ENCODE measurements around the gene HIP1R.

Gene HIP1R

DNA sequence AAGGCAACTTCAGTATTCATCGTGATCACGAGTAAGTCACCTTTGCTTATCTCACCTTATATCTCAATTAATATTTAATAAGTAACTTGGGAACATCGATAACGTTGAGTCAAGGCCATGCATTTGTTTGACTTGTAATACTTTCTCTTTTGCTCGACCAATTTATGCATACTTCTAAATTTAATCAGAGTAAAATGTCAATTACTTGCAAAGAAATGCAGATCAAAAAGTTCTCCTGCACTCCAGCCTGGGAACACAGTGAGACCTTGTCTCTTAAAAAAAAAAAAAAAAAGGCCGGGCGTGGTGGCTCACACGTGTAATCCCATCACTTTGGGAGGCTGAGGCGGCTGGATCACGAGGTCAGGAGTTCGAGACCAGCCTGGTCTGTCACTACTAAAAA, 11.8 kb upstream of the HIP1R start:
- H3K27me3 ChIP-seq (ENCODE audit: control insufficient read depth, low read length): no peaks in the 10 kb centered on the region
- no peaks in the 10 kb centered on the region for H3K79me2 ChIP-seq (ENCODE audit: control insufficient read depth, low read length)
- H3K4me1 ChIP-seq (ENCODE audit: control insufficient read depth, low read length): peaks cover 86% of the 10 kb centered on the region
- no peaks in the 10 kb centered on the region for H3K36me3 ChIP-seq (ENCODE audit: control insufficient read depth, low read length)
- 0 out of 2 replicates have a peak overlapping the region, but pooled peaks have one; percentile 19 for H3K4me3 ChIP-seq (ENCODE audit: low read length)
- peak overlapping the region; percentile 65 for H3K4me2 ChIP-seq (ENCODE audit: low read length)
- TF ChIP-seq EZH2phosphoT487 (IDR thresholded peaks at IDR 0.05; ENCODE audit: borderline replicate concordance, low read length): no peak
- TF ChIP-seq, protein P1, sequence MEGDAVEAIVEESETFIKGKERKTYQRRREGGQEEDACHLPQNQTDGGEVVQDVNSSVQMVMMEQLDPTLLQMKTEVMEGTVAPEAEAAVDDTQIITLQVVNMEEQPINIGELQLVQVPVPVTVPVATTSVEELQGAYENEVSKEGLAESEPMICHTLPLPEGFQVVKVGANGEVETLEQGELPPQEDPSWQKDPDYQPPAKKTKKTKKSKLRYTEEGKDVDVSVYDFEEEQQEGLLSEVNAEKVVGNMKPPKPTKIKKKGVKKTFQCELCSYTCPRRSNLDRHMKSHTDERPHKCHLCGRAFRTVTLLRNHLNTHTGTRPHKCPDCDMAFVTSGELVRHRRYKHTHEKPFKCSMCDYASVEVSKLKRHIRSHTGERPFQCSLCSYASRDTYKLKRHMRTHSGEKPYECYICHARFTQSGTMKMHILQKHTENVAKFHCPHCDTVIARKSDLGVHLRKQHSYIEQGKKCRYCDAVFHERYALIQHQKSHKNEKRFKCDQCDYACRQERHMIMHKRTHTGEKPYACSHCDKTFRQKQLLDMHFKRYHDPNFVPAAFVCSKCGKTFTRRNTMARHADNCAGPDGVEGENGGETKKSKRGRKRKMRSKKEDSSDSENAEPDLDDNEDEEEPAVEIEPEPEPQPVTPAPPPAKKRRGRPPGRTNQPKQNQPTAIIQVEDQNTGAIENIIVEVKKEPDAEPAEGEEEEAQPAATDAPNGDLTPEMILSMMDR (IDR thresholded peaks at IDR 0.05; ENCODE audit: low read depth, low read length, poor library complexity, severe bottlenecking): no peak
- no peaks in the 10 kb centered on the region for H3K9me2 ChIP-seq (replicated peaks; ENCODE audit: control insufficient read depth, low read length)
- H3K9me3 ChIP-seq (ENCODE audit: control insufficient read depth, insufficient read depth, low read length): no peaks in the 10 kb centered on the region
- peak overlapping the region; percentile 16 for H3K27ac ChIP-seq (ENCODE audit: low read depth, low read length)
- H3F3A ChIP-seq (ENCODE audit: control insufficient read depth, insufficient read depth): peaks cover 26% of the 10 kb centered on the region
- H4K20me1 ChIP-seq (ENCODE audit: control insufficient read depth, insufficient read depth, low read depth, low read length): no peaks in the 10 kb centered on the region

DNA sequence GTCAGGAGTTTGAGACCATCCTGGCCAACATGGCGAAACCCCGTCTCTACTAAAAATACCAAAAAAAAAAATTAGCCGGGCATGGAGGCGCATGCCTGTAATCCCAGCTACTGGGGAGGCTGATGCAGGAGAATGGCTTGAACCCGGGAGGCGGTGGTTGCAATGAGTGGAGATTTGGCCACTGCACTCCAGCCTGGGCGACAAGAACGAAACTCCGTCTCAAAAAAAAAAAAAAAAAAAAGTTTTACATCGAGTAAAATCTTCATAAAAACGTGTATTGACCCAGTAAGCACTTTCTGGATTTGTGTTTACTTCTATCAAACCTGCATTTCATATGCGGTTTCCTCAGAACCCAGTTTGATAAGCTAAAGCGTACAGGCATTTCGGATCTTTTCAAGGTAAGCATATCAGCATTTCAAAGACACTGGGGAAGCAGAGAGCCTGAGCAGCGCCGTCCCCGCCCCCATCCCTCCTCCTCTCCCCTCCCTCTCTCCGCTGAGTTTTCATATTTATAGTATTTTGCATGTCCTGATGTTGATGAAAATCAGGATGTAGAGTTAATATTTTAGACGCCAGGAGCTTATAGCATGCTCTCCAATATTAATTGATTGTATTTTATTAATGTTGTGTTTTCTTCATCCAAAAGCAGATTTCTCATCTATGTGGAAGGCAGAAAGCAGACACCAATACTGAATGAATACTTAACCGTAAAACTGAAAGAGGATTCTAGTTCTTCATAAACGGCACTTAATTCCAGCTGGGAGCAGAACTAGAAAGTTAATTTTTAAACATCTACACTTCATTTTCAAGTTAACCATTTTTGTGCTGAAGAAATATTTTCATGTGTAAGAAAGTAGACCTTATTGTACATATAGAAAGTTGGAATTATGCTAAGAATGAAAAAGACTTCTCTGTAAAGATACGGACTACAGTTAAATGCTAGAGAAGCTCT, 9.2 kb upstream of the HIP1R start:
- H3K27ac ChIP-seq (ENCODE audit: low read depth, low read length): no peak overlapping the region
- H3K27me3 ChIP-seq (ENCODE audit: control insufficient read depth, low read length): no peaks in the 10 kb centered on the region
- no peaks in the 10 kb centered on the region for H3K9me2 ChIP-seq (replicated peaks; ENCODE audit: control insufficient read depth, low read length)
- no peaks in the 10 kb centered on the region for H3K36me3 ChIP-seq (ENCODE audit: control insufficient read depth, low read length)
- H3F3A ChIP-seq (ENCODE audit: control insufficient read depth, insufficient read depth): peaks cover 26% of the 10 kb centered on the region
- peak overlapping the region; percentile 54 for H3K4me3 ChIP-seq (ENCODE audit: low read length)
- peaks cover 69% of the 10 kb centered on the region for H3K4me1 ChIP-seq (ENCODE audit: control insufficient read depth, low read length)
- no peaks in the 10 kb centered on the region for H4K20me1 ChIP-seq (ENCODE audit: control insufficient read depth, insufficient read depth, low read depth, low read length)
- TF ChIP-seq, protein P1 (IDR thresholded peaks at IDR 0.05; ENCODE audit: low read depth, low read length, poor library complexity, severe bottlenecking): no peak
- TF ChIP-seq EZH2phosphoT487 (IDR thresholded peaks at IDR 0.05; ENCODE audit: borderline replicate concordance, low read length): no peak
- H3K79me2 ChIP-seq (ENCODE audit: control insufficient read depth, low read length): no peaks in the 10 kb centered on the region
- H3K4me2 ChIP-seq (ENCODE audit: low read length): peak overlapping the region; percentile 72
- H3K9me3 ChIP-seq (ENCODE audit: control insufficient read depth, insufficient read depth, low read length): no peaks in the 10 kb centered on the region

DNA sequence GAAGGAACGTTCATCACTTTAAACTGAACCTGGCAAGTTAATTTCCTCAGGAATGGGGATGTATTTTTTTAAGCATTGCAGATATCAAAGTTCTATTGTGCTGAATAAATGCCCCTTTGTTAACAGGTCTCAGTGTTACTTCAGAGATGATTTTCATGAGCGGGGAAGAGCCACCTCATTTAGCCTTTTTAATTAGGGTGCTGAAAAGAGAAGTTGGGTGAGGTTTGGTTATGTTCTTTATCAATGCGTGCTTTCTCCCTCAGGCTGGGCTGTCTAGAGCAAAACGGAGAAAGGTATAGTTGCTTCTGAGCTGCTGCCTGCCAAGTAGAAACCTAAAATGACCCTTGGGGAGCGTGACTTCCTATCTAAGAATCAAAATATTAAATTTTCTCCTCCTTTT, 8.0 kb upstream of the HIP1R start:
- Histone ChIP-seq H3K27ac (ENCODE audit: low read depth, low read length) (no peak overlapping the region), H4K20me1 (ENCODE audit: control insufficient read depth, insufficient read depth, low read depth, low read length) (no peaks in the 10 kb centered on the region), H3K27me3 (ENCODE audit: control insufficient read depth, low read length) (no peaks in the 10 kb centered on the region), H3K4me3 (ENCODE audit: low read length) (no peak overlapping the region), H3K36me3 (ENCODE audit: control insufficient read depth, low read length) (no peaks in the 10 kb centered on the region), H3K4me1 (ENCODE audit: control insufficient read depth, low read length) (peaks cover 57% of the 10 kb centered on the region), H3F3A (ENCODE audit: control insufficient read depth, insufficient read depth) (peaks cover 26% of the 10 kb centered on the region), H3K79me2 (ENCODE audit: control insufficient read depth, low read length) (no peaks in the 10 kb centered on the region), H3K9me3 (ENCODE audit: control insufficient read depth, insufficient read depth, low read length) (no peaks in the 10 kb centered on the region), H3K9me2 (replicated peaks; ENCODE audit: control insufficient read depth, low read length) (no peaks in the 10 kb centered on the region), H3K4me2 (ENCODE audit: low read length) (peak overlapping the region; percentile 21)
- TF ChIP-seq, protein P1 (IDR thresholded peaks at IDR 0.05; ENCODE audit: low read depth, low read length, poor library complexity, severe bottlenecking): no peak
- TF ChIP-seq EZH2phosphoT487 (IDR thresholded peaks at IDR 0.05; ENCODE audit: borderline replicate concordance, low read length): no peak

Measured in DOHH2 (cell line).